GM10248 (cell line): ENCODE measurements around the gene PIGN.

Source experiments
- CTCF ChIA-PET: fragments of 300-600 bp; sonication (Branson Sonifier 250); formaldehyde crosslinking; extraction: SDS; loops from one replicate; lab custom pipeline; 2021; ENCODE audit warnings: antibody characterized with exemption; lab: Yijun Ruan, JAX
- POLR2A ChIA-PET: fragments of 350-650 bp; sonication (Branson Sonifier 250); formaldehyde crosslinking; extraction: SDS; loops from one replicate; lab custom pipeline; 2020; ENCODE audit warnings: antibody characterized with exemption; lab: Yijun Ruan, JAX
- DNase-seq: peaks from one replicate; pipeline ENCODE4 v3.0.0; 2012; ENCODE audit errors: extremely low spot score
- TF ChIP-seq, protein P1 (sequence below): IDR thresholded peaks from 2 replicates; pipeline ENCODE4 v1.5.1; 2012; ENCODE audit warnings: mild to moderate bottlenecking, low read depth; ENCODE audit errors: extremely low read depth, missing control alignments, control extremely low read depth

Gene PIGN

DNA sequence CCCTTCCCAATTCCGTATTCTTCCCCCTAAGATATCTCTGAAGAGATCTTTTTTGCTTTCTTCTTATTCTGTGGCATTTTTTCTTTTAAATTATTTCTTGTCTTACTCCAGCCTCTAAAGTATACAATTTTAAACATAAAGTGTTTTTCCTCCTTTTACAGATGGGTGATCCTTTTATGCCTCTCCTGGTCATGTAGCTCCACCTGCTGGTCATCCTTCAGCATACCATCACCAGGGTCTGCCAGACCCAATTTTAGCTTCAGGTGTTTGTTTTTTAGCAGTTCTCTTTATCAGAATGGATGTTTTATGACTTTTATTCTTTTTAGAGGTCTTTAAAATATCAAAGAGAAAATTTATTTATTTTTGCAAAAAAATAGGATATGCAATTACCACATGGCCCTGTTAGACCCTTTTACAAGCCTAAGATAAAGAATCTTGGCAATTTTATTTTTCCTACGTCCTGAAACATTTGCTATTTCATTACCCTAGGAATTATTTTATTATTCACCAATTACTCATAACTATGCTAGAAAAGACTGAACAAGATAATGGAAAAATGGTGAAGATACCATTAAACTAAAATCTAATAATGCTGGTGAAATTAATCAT is 55.5 kb downstream of the PIGN start:
- TF ChIP-seq, protein P1, sequence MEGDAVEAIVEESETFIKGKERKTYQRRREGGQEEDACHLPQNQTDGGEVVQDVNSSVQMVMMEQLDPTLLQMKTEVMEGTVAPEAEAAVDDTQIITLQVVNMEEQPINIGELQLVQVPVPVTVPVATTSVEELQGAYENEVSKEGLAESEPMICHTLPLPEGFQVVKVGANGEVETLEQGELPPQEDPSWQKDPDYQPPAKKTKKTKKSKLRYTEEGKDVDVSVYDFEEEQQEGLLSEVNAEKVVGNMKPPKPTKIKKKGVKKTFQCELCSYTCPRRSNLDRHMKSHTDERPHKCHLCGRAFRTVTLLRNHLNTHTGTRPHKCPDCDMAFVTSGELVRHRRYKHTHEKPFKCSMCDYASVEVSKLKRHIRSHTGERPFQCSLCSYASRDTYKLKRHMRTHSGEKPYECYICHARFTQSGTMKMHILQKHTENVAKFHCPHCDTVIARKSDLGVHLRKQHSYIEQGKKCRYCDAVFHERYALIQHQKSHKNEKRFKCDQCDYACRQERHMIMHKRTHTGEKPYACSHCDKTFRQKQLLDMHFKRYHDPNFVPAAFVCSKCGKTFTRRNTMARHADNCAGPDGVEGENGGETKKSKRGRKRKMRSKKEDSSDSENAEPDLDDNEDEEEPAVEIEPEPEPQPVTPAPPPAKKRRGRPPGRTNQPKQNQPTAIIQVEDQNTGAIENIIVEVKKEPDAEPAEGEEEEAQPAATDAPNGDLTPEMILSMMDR = peak; percentile 85
- DNase-seq = peak; percentile 50
- ChIA-PET POLR2A (no interaction called here), CTCF (interaction anchor here (0.7 to 5.6 kb wide), 17 partner anchors 9 to 638 kb away, joined by 3 to 43 read pairs (median 7); no protein-coding TSS in a partner anchor)

DNA sequence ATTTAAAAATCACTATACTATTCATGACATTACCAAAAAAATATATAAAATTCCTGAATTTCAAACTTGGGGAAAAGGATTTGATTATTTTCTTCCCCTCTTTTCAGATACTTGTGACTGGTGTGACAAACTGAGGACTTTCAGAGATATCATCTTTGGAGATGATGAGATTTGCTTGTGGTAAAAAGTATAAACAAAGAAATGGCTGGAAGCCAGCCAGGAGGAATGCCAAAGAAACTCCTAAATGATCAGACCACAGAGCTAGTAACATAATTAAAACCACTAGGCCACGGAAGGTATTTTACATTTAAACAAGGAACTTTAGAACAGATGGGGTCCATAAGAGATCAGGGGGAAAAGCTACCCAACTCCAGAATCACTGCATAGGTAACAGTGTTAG is 58.7 kb downstream of the PIGN start:
- TF ChIP-seq, protein P1 = no peak
- DNase-seq = no peak
- ChIA-PET POLR2A (no interaction called here), CTCF (interaction anchor here (1.0 to 5.6 kb wide), 6 partner anchors 19 to 556 kb away, joined by 3 to 43 read pairs (median 4); no protein-coding TSS in a partner anchor)

DNA sequence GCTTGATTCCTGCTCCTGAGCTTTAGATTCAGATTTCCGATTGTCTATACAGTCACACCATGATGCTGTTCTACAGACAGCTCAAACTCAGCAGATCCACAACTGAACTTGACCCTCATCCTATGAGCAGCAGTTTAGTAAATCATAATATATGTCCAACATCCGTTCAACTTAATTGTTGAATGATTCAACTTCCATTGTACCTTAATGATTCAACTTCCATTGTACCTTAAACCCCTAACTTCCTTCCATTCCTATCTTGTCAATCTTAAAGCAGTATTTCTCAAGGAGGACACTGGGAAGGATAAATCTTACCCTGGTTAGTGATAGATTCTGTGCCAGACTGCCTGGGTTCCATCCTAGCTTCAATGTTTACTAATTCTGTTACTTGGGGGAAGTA is 60.1 kb downstream of the PIGN start:
- ChIA-PET POLR2A (no interaction called here), CTCF (interaction anchor here (0.6 to 1.2 kb wide), 5 partner anchors 14 to 491 kb away, joined by 3 read pairs; no protein-coding TSS in a partner anchor)
- no peak for DNase-seq
- TF ChIP-seq, protein P1 = no peak

DNA sequence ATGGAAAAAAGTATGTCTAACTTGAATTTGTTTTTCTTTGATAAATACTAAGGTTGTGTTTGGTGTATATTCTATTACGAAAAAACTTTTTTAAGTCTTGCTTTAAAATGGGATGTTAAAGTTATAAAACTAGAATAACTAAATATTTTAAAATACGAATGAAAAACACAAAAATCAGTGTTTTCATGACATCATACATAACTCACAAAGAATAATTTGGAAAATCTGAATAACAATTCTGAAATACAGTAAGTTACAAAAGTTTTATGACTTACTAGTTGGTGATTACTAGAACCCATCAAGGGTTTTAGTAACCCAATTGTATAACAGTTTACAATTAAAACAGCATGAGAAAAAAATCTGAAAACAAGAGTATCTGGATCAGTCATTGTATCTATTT is 61.2 kb downstream of the PIGN start:
- DNase-seq = no peak

DNA sequence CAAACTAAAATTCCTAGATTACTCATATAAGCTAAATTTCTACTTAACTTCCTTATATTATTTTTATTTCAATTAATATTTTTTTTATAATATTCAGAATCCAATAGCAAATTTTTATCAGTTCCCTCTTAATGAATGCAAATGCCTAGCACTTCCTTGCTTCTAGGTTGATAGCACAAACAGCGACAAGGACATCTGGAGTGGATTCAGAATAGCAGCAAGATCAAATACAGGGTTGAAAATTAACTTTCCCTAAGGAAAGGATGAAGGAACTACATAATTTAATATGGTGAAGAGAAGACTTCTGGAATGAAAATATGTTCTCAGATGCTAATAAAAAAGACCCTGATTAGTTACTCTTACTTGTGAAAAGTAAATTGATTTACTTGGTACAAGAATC is 64.5 kb downstream of the PIGN start:
- POLR2A ChIA-PET = no interaction called here
- CTCF ChIA-PET = interaction anchor here (0.9 to 2.3 kb wide), 3 partner anchors 9 to 486 kb away, joined by 3 to 7 read pairs (median 3); no protein-coding TSS in a partner anchor
- DNase-seq = no peak
- TF ChIP-seq, protein P1 = no peak

More for the DNA sequence above, 61.2 kb downstream of the PIGN start:
- ChIA-PET POLR2A (no interaction called here), CTCF (no interaction called here)
- TF ChIP-seq, protein P1 = no peak

DNA sequence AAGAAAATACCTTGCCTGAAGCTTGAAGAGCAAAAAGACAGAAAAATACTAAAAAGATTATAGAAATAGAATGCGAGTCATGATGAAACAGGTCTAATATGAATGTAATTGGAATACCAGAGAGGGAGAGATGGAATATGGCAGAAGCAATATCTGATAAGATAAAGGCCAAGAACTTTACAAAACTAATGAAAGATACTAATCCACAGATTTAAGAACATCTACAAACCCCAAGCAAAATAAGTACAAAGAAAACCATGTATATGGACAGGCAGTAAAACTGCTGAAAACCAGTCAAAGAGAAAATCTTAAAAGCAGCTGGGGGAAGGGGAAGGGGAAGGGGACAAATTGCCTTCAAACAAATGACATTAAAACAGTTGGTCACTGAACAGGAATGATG is 67.0 kb downstream of the PIGN start:
- ChIA-PET POLR2A (no interaction called here), CTCF (no interaction called here)
- DNase-seq = no peak
- TF ChIP-seq, protein P1 = no peak
